HFF-Myc (cell line): ENCODE measurements around the gene STXBP2.

ENCODE experiments used
- DNase-seq: peaks from one replicate; pipeline ENCODE4 v3.0.0-alpha.2; 2011; ENCODE audit warnings: low read depth; ENCODE audit errors: extremely low read depth
- H3K4me3 ChIP-seq: replicated peaks from 2 replicates; pipeline ENCODE4 v1.5.1; 2011; ENCODE audit warnings: low read depth, mild to moderate bottlenecking, control low read depth, low read length
- CTCF ChIP-seq: IDR thresholded peaks from 2 replicates; pipeline ENCODE4 v1.5.1; 2012; ENCODE audit warnings: mild to moderate bottlenecking, low read depth, low read length, control low read depth; ENCODE audit errors: missing control alignments

The STXBP2 gene

GRCh38 chr19:7691497-7691896 is 54.6 kb downstream of the STXBP2 start:
- no peak for DNase-seq
- no peak overlapping the region for H3K4me3 ChIP-seq
- TF ChIP-seq CTCF = no peak

GRCh38 chr19:7692417-7693088 is 55.6 kb downstream of the STXBP2 start:
- TF ChIP-seq CTCF = no peak
- H3K4me3 ChIP-seq = no peak overlapping the region
- DNase-seq = no peak

GRCh38 chr19:7694499-7694898 is 57.6 kb downstream of the STXBP2 start:
- no peak for DNase-seq
- no peak overlapping the region for H3K4me3 ChIP-seq
- TF ChIP-seq CTCF = no peak
